GM21367 (cell line): ENCODE data around the gene TGFBR3.

Source experiments
- ATAC-seq: cut with Tn5 transposase; IDR thresholded peaks from one replicate; pipeline ENCODE4 v1.9.1; 2021; ENCODE audit not compliant: unreplicated experiment

The TGFBR3 gene

DNA sequence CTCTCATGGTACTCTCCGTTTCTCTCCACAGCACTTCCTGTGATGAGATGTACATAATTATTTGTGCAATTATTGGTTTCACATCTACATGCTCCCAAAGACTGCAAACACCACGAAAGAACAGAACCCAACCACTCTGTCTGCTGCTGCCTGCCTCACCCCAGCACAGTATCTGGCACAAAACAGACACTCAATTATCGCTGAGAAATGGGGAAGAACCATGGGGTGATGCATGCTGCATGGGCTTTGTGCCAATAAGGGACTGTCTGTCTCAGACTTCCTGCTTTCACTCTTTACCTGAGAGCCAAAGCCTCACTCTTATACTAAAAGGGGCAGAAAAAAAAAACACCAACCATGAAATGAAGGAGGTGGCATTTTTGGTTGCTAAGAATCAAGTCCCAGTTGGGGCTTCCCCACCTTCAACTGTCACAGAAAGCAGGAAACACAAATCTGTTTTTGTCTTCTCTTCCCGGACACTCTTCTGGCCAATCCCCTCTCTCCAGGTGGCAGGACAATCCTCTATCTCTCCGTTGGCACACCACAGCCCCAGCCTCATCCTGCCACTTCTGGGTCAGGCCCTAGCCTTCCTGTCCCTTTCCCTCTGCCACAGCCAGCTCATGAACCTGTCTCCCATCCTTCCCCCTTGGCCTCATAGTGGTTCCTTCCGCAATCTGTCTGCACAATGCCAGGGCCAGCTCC is 82.0 kb downstream of the TGFBR3 start:
- ATAC-seq: peak; percentile 89

DNA sequence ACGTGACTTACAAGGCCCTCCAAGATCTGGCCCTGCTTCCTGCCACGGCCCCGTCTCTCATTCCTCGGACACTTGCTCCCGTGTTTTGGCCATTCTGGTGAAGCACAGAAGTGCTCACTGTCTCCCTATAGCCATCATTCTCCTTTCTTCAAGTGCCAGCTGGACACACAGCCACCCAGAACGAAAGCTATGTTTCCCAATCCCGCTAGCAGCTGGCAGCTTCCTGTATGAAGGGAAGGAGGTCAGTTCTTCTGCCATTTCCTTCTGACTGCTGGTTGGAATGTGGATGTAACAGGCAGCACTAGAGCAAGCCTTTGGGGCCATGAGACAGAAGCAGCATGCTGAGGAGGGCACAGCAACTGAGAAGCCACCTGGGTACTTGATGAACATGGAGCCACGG is 82.8 kb downstream of the TGFBR3 start:
- ATAC-seq: no peak

DNA sequence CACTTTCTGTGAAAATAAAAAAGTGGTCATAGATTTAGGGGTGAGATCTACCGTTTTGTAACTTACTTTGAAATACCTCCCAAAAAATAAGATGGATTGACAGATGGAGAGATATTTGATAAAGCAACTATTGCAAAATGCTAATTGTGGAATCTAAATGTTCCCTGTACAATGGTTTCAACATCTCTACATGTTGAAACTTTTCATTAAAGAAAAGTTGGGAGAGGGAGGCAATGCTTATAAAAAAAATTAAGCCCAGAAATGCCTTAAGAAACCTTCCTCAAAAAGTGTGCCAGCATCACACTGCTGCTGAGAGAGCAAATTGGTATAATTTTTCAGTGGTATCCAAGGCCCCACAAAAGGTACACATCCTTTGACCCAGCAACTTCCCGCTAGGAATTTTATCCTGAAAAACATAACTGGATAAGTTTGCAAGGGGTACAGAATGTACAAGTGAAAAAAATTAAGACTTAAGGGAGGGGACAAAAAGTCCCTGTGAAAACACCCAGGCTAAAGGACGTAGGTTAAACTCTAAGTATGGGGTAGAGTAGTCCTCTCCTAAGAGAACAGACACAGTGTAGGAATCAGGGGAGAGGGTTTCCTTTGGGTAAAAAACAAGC is 84.3 kb downstream of the TGFBR3 start:
- no peak for ATAC-seq

DNA sequence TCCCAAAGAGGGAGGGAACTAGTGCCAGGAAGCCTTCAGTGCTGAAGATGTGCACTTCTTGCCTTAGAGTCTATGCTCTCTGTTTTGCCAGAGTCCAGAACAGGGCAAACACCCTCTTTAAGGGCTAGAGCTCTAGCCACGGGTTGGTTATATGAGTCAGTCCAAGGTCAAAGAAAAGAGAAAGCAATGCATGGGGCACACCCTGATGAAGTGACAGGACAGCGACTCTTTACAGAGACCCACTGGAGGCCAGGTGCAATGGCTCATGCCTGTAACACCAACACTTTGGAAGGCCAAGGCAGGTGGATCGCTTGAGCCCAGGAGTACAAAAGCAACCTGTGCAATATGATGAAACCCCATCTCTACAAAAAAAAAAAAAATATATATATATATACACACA is 86.1 kb downstream of the TGFBR3 start:
- no peak for ATAC-seq

DNA sequence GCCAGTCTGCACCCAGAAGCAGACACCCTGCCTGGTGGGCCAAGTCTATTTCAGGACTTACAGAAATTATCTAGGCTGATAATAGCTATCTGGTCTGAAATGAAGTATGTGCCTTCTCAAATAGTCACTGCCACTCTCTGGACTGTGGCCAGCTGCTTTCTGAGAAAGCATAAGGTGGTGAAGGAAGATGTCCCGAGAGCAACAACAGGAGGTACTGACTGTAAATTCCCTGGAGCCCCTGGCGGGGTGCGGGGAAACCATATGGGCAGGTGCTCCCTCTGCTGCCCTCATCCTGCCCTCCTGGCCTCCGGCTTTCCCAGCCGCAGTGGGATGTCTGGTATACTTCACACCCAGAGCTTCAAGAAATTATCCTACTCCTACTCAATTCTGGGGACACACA is 86.8 kb downstream of the TGFBR3 start:
- ATAC-seq: no peak

DNA sequence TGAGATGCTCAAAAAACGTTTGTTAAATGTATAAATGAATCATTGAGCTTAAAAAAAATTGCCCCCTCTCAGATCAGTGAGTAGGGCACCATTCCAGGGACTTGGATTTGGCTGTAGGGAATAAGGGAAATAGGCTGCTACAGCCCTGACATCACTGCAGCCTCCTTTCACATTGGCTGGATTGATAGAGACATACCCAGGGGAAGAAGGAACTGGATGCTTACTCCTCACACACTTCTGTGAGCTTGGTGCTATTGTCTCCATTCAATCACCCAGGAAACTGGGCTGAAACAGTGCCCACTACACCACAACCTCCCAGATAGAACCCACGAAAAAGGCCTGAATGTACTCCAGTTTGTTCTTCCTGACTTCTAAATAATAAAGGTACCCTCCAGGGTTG is 87.2 kb downstream of the TGFBR3 start:
- ATAC-seq: no peak

DNA sequence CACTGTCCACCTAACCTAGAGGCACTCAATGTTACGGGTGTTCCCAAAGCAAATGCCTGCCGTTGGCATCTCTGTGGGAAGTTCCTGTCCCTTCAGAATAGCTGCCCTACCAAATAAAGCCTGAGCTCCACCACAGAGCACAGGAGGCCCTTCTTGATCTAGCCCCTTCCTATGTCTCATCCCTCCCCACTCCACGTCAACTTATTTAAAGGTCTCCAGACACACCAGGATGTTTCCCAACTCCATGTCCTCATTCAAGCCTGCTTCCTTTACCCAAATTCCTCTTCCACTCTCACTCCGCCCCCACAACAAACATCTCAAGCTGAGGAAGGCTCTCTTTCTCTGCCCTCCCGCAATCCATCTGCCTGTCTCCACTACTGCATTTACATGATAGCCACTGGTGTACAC is 87.7 kb downstream of the TGFBR3 start:
- ATAC-seq: no peak

DNA sequence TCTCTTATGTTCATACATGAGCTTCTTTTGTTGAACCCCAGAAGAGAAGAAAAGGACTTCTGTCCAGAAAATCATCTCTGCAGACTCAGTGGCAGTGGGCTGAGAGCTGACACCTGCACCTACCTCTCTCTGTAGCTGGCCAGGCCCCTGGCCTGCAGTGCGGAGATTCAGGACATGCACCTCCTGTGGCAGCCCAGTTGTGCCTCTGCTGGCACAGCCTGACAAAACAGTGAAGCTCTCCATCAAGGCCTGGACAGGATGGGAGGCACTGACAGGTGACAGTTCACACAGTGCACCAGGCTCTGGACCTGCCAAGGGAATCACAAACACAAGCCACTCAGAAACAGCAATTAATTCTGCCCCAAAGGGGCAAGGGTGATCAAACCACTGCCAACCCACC is 88.8 kb downstream of the TGFBR3 start:
- ATAC-seq: no peak

DNA sequence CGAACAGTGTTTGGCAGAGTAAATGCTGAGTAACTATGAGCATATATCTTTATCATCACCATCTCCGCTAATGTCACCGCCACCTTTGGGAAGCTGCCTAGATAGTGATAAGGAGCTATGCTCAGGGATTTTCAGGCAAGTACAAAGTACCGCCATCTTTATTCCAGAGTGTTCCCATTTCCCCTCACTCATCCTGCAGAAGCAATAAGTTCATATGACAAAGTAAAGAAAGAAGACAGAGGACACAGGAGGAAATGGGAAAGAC is 89.6 kb downstream of the TGFBR3 start:
- ATAC-seq: no peak

DNA sequence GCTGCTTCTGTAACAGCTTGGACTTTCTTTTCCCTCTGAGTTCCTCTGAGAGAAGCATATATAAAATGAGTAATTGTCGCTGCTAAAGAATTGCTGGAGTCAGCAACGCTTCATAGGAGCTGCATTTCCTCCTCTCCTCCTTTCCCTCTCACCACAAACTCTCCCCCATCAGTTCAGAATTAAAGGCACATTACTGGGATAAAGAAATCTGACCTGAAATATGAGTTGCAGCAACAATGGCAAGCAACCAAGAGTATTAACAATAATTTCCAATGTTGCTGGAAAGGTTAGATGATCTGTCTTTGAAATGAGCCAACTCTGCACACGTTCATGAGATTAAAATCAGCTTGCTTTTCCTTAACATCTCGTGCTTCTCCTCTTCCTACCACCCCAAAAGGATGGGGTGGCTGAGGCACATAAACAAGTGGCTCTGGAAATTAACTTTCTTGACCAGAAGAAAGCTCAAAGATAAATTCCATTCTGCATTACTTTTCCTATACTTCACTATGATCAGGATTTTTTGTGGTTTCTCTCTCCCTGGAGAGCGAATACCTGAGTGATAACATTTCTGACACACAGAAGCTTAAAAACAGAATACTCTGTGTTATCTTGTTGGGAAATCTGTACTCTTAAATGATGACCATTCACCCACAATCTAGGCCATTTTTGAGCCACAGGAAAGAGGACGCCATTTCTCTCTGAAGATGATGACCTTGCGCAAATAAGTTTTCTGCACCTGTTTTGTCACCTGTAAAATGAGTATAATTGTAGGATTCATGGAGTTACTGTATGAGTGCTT is 90.2 kb downstream of the TGFBR3 start:
- ATAC-seq: no peak

DNA sequence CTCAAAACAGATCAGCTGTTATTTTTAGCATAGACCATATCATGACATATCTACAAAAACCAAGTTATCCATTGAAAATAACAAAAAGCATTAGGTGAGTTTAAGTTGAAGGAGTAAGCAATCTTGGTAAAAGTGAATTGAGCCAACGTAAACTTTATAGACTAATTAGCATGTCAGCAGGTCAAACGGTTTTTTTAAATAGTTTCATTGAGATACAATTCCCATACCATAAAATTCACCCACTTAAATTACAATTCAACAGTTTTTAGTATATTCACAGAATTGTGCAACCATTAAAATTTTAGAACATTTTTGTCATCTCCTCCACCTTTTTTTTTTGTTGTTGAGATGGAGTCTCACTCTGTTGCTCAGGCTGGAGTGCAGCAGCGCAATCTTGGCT is 92.1 kb downstream of the TGFBR3 start:
- no peak for ATAC-seq

DNA sequence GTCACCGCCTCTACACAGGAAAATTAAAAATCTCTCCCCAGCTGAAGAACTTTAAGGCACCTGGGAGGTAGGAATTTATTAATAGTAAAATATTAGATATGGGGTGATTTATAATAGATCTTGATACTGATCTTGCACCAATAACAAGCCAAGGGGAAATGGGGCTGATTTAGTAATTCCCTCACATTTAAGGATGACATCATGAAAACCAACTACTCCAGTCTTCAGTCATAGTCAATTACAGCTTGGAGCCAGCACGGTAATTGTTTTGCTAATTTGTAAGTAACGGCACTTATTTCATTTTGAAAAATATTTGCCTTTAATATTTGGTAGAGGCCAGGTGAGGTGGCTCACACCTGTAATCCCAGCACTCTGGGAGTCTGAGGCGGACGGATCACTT is 92.8 kb downstream of the TGFBR3 start:
- no peak for ATAC-seq

DNA sequence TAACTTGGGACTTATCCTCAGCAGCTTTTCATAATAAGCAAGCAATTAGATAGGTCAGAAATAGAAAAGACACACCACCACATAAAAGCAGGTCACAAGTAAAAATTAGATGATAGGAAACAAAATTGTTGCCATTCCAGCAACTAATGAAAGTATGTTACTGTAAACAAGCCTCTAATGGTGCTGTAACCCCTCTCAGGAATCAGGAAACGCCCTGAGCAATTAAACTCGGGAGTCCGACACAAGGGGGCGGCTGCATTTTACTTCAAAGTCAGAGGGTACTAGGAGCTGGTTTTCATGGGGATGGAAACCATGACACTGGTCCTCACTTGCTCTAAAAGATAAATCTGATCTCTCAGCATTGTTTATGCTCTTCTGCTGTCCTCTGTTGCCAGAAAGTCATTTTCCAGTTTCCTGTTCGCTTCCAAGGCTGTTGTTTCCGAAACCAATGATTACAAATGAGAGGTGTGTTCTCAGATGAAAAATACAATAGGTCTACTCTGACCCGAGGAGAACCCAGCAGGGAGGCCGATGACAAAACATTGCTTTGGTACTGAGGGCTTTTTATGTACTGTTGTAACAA is 93.4 kb downstream of the TGFBR3 start:
- ATAC-seq: no peak

DNA sequence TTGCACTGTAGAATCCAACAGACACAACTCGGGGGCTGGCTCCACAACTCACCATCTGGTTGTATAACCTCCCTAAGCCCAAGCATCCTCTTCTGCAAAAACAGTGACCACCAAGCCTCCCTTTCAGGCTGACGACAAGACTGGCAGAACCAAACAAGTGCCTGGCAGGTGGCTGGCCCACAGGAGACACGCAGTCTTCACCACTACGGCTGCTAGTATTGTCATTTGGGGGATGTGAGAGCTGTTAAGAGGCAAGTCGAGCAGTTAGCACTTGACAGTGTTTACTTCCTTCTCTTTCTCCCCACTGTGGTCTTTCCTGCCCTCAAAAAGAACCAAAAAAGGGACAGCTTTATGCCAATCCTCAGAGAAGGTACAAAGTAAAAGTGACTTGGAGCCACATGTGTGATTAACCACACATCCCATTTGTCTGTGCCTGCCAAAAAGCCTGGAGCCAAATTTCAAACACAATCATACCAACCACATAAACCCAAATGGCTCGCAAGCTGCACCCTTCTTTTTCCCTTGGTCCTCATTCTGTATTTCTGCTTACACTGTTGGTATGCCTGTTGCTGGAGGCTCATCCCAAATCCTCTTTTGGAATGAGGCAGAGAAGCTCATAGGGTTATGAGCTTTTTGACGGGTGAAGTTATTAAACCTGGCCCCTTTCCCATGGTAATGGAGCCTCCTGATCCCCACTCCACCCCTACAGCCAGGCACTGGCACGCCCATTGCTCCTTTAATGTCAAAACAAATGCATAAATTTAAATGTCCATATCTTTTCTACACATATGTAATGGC is 94.1 kb downstream of the TGFBR3 start:
- ATAC-seq: no peak

DNA sequence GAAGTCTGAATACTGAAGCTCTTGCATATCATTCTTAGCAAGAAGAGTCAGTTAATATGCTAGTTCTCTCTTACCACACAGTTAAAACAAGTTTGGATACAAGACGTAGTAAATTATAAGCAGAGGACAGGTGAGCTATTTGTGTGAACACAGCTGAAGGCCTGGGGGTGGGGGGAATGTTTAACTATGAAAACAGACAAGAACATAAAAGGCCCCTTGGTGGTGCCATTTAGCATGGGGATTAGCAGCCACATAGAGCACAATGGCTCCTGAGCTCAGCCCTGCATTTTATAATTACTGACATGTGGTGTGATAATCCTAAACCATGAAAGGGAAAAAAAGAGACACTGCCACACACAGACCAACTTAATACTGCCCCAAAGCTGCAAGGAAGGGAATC is 94.8 kb downstream of the TGFBR3 start:
- no peak for ATAC-seq

DNA sequence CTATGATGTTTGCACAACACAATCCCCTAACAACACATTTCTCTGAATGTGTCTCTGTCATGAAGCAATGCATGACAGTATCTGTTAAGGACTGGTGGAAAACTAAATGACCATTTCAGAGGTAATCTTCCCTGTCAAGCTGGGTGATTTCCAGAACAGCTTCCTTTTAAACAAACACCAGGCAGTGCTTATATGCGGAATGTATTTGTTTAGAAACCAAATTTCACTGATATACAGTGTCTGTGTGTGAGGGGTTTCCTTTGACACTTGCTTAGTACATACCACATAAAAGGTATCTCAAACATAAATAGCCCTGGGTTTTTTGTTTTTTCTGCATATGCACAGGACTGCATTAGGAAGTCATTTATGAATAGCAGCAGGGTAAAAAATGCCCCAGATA is 95.6 kb downstream of the TGFBR3 start:
- ATAC-seq: no peak

DNA sequence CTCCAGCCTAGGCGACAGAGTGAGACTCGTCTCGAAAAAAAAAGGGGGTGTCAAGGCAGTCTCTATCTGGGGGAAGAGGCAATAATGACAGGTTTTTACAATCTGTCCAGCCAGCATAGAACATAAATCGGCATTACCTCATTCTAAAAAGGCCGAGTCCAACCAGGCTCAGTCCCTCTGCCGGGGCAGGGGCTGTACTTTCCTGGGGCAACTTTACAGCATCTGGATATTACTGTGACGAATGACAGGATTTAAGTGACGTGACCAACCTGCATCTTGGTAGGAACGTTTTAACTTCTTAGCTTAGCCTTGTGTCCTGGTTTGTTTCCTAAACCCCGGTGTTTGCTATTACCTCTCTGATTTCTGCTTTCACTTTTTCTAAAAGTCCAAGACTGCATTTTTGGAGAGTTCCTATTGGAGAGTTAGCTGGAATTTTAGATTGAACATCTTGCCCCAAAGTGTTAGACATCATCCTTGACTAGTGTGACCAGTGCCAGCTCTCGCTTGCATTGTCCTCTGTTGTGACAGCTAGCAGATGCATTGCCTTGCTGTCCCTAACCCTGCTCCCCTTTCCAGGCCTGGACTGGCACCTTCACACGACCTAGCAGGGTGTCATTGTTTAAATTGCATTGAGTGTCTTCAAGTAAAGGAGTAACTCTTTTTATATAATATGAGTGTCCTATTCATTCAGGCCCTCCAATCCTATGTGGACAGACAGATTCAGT is 96.5 kb downstream of the TGFBR3 start:
- no peak for ATAC-seq

DNA sequence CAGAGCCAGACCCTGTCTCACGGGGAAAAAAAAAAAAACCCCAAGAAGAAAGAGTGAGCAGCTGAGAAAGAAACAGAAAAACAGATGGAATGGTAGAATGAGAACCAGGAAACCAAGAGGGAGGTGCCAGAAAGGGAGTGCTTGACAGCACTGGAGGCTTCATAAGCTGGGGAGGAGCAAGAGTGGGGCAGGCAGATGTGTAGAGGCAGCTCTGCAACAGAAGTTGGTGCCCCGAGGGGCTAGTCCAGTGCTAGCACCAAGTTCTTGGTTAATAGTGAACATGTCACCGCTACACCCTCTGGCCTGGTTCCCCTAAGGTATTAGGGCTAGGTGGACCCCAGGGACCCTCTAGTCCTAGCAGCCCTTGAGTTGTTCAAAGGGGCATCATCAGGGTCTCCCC is 98.0 kb downstream of the TGFBR3 start:
- no peak for ATAC-seq

DNA sequence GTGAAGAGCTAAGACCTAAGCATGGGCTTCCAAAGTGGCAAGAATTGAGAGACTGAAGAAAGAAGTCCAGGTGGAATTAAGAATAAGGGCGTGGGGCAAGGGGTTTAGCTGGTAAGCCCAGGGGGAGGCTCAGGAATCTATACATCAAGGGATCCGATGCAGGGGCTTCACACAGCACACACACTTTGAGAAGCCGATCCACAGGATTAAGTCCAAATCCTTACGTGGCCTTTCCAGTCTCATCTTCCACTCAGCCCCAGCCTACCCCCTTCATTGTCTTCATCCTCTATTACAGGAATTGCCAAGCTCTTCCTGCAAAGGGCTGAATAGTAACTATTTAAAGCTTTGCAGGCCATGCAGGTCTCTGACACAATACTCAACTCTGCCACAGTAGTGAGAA is 101.3 kb downstream of the TGFBR3 start:
- no peak for ATAC-seq

DNA sequence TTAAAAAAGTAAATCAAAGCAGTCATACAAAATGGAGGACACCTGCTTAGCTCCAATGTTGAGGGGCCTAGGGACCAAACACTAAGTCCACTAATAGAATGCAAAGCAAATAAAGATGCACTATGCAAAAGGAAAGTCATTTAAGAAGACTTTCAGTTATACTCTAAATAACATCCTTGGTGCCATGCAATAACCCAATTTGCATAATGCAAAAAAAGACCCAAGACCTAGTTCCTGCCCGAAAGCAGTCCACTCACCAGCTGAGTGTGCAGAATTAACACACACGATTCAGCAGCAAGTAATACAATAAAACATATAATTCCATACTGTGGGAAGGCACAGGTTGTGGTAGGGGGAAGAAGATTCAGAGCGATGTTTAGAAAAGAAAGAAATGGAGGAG is 101.8 kb downstream of the TGFBR3 start:
- peak; percentile 65 for ATAC-seq
